Cardiac muscle cell (in vitro differentiated cells and primary cell): ENCODE measurements around the gene PBX1. TPM values are rescaled to one million over a fixed set of nuclear protein-coding genes. Genes with fewer than 3 reads are reported as not detected.
"Not testable (repeated sequence)": the region's sequence is repeated elsewhere in the genome, so short reads cannot be mapped to it uniquely, and the experiment has no call there.

ENCODE experiments used
- DNase-seq, 2 donors: peaks; one replicate each; pipeline versions ENCODE4 v3.0.0 to v3.0.0-alpha.2; 2010 to 2017; ENCODE audit warnings: low read depth in 1 of 2, low spot score in 1 of 2
- H3K27ac ChIP-seq: fragments of 200-600 bp; sonication (generic); 2 replicates; pipeline ENCODE4 v1.5.1; 2016
- H3K27me3 ChIP-seq: fragments of 200-600 bp; sonication (generic); 2 replicates; pipeline ENCODE4 v1.6.0; 2016; ENCODE audit warnings: control low read depth
- H3K36me3 ChIP-seq: fragments of 200-600 bp; sonication (generic); 2 replicates; pipeline ENCODE4 v1.5.1; 2016; ENCODE audit warnings: control low read depth
- H3K4me1 ChIP-seq: fragments of 200-600 bp; sonication (generic); 2 replicates; pipeline ENCODE4 v1.8.1; 2017; ENCODE audit warnings: low read depth, mild to moderate bottlenecking, mixed run types
- H3K4me3 ChIP-seq: fragments of 200-600 bp; sonication (generic); 2 replicates; pipeline ENCODE4 v1.5.1; 2016; ENCODE audit warnings: mild to moderate bottlenecking
- H3K9me3 ChIP-seq: fragments of 200-600 bp; sonication (generic); 2 replicates; pipeline ENCODE4 v1.5.1; 2017; ENCODE audit warnings: low read depth, mild to moderate bottlenecking, control low read depth
- polyA plus RNA-seq: library from polyadenylated mRNA; unstranded; fragments of >200 nt; fragmentation: Nextera tagmentation; extraction: Ambion mirVana; gene quantifications from 2 replicates; pipeline ENCODE4 v1.2.1, GENCODE V29; 2016
- total RNA-seq: library from RNA; depleted of rRNA; stranded (reverse); fragments of >200 nt; gene quantifications from 2 replicates; pipeline ENCODE4 v1.2.3, GENCODE V29; 2016
- TF ChIP-seq, protein P1 (sequence below): IDR thresholded peaks from 2 replicates; pipeline ENCODE4 v1.5.1; 2012; ENCODE audit warnings: low read depth, mild to moderate bottlenecking, low read length

The PBX1 gene
- total and polyA plus RNA-seq, 2 experiments from 2014 or later, result 43.5 to 182 TPM

DNA sequence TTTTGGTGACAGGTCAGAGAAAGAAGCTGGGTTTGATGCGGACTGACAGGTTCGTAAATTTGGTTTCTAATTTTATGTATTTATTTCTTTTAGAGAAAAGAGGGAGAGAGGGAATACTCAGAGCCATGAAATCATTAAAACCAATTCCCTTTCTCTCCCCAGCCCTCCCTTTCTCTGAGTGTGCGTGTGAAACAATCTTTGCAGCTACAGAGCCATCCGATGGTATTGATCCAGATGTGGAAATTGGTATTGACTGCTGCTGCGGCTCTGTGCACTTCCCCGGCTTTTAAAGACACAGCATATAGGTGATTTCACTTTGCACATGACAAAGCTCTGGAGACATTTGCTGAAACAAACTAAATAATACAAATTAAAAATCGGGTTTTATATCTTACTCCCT lies 42.4 kb upstream of the PBX1 start:
- DNase-seq, result no peak
- Histone ChIP-seq H3K4me1 (peaks cover 5% of the 10 kb centered on the region), H3K36me3 (no peaks in the 10 kb centered on the region), H3K4me3 (no peak overlapping the region), H3K27me3 (no peaks in the 10 kb centered on the region), H3K9me3 (no peaks in the 10 kb centered on the region), H3K27ac (no peak overlapping the region)
- TF ChIP-seq, protein P1, sequence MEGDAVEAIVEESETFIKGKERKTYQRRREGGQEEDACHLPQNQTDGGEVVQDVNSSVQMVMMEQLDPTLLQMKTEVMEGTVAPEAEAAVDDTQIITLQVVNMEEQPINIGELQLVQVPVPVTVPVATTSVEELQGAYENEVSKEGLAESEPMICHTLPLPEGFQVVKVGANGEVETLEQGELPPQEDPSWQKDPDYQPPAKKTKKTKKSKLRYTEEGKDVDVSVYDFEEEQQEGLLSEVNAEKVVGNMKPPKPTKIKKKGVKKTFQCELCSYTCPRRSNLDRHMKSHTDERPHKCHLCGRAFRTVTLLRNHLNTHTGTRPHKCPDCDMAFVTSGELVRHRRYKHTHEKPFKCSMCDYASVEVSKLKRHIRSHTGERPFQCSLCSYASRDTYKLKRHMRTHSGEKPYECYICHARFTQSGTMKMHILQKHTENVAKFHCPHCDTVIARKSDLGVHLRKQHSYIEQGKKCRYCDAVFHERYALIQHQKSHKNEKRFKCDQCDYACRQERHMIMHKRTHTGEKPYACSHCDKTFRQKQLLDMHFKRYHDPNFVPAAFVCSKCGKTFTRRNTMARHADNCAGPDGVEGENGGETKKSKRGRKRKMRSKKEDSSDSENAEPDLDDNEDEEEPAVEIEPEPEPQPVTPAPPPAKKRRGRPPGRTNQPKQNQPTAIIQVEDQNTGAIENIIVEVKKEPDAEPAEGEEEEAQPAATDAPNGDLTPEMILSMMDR, result no peak

DNA sequence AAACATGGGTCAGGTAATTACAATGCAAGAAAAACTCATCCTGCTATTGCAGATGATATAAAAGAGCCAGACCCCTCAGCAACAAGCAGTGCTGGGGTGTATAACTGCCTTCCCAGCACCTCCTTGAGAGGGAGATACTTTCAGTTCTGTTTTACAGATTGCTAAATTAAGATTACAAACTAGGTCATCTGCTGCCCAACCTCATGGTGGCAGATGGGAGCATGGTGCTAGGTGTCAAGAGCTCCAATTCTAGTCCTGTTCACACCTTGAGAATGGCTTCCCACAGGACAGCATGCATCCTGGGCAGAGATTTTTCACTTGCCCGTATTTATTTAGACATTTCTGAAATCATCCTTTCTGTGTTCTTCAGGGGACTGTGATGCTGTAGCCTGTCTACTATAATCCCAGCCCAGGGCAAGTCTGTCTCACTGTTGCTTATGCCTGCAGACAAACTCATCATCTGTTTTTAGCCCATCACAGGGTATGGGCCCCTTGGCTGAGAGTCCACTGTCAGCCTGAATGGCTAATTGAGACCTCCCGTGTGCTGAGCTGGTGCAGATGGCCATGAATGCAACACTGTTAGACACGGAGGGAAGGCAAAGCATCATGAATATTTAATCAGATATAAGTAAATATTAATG lies 40.2 kb upstream of the PBX1 start:
- Histone ChIP-seq H3K36me3 (no peaks in the 10 kb centered on the region), H3K27me3 (no peaks in the 10 kb centered on the region), H3K4me1 (no peaks in the 10 kb centered on the region), H3K4me3 (no peak overlapping the region), H3K9me3 (no peaks in the 10 kb centered on the region), H3K27ac (no peak overlapping the region)
- no peak for DNase-seq
- TF ChIP-seq, protein P1, result no peak

DNA sequence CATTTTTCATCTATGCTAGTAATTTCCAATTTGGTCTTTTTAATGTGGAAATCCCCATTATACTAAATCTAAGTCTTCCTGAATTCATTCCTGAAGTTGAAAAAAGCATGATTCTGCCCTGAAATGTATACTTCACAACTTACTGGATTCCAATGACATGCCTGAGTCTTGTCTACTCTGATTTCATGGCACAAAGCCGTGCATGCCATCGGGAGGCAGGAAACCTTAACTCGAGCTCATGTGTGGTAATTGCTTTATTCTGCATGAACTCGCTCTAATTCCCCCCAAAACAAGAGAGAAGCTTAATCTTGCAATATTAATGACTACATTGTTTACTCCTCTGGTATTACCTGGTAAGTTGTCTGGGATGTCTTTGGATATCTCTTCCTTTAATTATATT lies 39.6 kb upstream of the PBX1 start:
- no peak for DNase-seq
- H3K4me3 ChIP-seq, result no peak overlapping the region
- H3K36me3 ChIP-seq, result no peaks in the 10 kb centered on the region
- no peaks in the 10 kb centered on the region for H3K27me3 ChIP-seq
- H3K27ac ChIP-seq, result no peak overlapping the region
- TF ChIP-seq, protein P1, result no peak
- no peaks in the 10 kb centered on the region for H3K4me1 ChIP-seq
- no peaks in the 10 kb centered on the region for H3K9me3 ChIP-seq

DNA sequence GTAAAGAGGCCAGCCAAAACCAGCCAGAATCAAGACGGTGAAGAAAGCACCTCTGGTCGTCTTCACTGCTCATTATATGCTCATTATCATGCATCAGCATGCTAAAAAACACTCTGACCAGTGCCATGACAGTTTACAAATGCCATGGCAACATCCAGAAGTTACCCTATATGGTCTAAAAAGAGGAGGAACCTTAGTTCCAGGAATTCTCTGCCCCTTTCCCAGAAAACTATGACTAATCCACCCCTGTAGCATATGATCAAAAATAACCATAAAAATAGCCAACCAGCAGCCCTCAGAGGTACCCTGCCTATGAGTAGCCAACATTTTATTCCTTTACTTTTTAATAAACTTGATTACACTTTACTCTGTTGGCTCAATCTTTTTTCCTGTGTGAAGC lies 34.2 kb upstream of the PBX1 start:
- H3K27me3 ChIP-seq, result no peaks in the 10 kb centered on the region
- TF ChIP-seq, protein P1, result no peak
- H3K9me3 ChIP-seq, result no peaks in the 10 kb centered on the region
- peak in 1 of 2 donors; percentile 76 for DNase-seq
- no peak overlapping the region for H3K27ac ChIP-seq
- no peak overlapping the region for H3K4me3 ChIP-seq
- H3K4me1 ChIP-seq, result no peaks in the 10 kb centered on the region
- H3K36me3 ChIP-seq, result no peaks in the 10 kb centered on the region

DNA sequence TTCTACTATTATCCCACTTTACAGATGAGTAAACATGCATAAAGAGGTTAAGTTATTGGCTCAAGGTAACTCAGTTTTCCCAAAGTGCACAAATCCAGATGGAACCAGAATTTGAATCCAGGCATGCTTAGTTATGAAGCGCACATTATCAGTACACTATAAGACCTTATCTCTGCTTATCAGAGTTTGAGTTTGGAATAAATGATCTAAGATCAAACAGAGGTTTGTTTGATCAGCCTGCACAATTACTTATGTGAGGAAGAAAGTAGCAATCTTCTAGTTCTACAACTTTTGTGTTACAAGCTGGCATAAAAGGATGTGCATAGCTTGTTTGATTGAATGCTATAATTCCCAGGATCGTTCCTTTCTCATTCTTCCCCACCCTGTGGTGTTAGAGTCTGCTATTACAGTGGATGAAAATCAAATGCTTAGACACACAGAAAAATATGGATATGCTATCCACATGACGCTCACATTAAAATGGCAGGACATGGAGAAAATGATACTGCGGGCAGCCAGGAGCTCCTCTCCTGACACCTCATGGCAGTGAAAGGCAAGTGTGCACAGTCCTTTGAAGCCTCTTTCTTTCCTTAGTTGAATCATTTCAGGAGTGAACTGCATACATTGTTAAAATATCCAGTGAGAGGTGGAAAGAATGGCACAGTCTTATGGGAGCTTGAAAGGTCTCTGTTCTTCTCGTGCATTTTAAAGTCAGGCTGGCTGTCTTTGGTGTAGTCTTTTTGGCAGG lies 23.9 kb upstream of the PBX1 start:
- Histone ChIP-seq H3K9me3 (no peaks in the 10 kb centered on the region), H3K4me1 (peaks cover 16% of the 10 kb centered on the region), H3K27me3 (no peaks in the 10 kb centered on the region), H3K4me3 (no peak overlapping the region), H3K36me3 (no peaks in the 10 kb centered on the region), H3K27ac (peak overlapping the region; percentile 17)
- TF ChIP-seq, protein P1, result no peak
- DNase-seq, result peak in 1 of 2 donors; percentile 15

DNA sequence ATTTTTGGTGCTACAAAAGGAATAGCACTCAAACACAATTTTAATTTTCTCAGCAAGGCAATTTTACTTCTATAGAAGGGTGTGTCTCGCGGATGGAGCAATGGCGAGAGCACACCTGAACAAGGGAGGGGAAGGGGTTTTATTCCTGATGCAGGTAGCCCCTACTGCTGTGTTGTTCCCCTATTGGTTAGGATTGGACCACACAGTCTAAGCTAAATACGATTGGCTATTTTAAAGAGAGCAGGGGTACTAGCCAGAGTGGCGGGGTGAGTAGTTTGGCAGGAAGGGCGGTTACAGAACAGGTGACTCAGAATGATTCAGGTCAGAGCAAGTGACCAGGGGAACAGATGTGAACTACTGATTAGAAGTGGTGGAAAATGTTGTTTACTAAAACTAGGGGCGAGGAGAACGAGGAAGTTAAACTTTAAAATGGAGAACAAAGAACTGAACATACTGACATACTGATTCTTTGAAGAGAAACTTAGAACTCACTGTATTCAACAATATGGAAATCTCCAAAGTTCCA lies 6.5 kb upstream of the PBX1 start:
- H3K4me3 ChIP-seq, H3K27ac ChIP-seq, H3K4me1 ChIP-seq, H3K9me3 ChIP-seq, H3K27me3 ChIP-seq, DNase-seq, H3K36me3 ChIP-seq: not testable (repeated sequence)
